PFSK-1 (cell line): ENCODE measurements around the gene CEMIP.

Experiments
- FOXP2 ChIP-seq: optimal IDR thresholded peaks from 2 replicates; pipeline ENCODE3; 2011; ENCODE audit warnings: borderline replicate concordance, control low read depth, inconsistent platforms; ENCODE audit not compliant: insufficient read depth; ENCODE audit errors: extremely low read length, extremely low read depth
- POLR2AphosphoS5 ChIP-seq: IDR thresholded peaks from 2 replicates; pipeline ENCODE4 v1.6.1; 2012; ENCODE audit warnings: low read depth, mild to moderate bottlenecking, control low read depth, low read length, moderate library complexity
- REST ChIP-seq, 2 experiments: IDR thresholded peaks; 2 replicates each; pipeline versions ENCODE4 v1.6.1 to v1.8.0; 2011 to 2012; ENCODE audit warnings: low read depth in 2 of 2, low read length in 2 of 2, control low read depth in 1 of 2, inconsistent platforms in 1 of 2, mild to moderate bottlenecking in 1 of 2, moderate library complexity in 1 of 2; ENCODE audit not compliant: insufficient read depth in 1 of 2
- SIN3A ChIP-seq: IDR thresholded peaks from 2 replicates; pipeline ENCODE4 v1.6.1; 2012; ENCODE audit warnings: mild to moderate bottlenecking, low read length, moderate library complexity, borderline replicate concordance; ENCODE audit not compliant: insufficient read depth
- TAF1 ChIP-seq: IDR thresholded peaks from 2 replicates; pipeline ENCODE4 v1.6.1; 2012; ENCODE audit warnings: low read length, control low read depth, borderline replicate concordance; ENCODE audit not compliant: insufficient read depth

The CEMIP gene

DNA sequence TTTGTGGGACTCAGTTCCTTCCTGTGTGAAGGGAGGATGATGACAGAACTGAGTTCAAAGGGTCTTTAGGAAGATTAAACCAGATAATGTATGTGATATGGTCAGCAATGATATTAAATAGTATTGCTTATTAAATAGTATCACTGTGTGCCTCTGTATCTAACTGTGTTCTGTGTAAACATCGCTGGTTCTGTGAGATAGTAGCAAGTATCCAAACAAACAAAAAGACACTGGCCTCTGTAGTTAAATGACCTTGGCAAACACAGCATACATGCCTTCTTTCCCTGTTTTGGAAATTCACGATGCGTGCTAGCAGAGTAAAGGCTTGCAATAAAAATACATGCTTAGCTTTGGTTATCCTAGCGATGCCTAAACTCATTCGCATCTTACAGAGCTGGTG is 134.4 kb downstream of the CEMIP start:
- TF ChIP-seq FOXP2, result no peak
- TF ChIP-seq REST (IDR thresholded peaks at IDR 0.05; ENCODE audit: insufficient read depth in 1 of 2, low read depth in 2 of 2, low read length in 2 of 2), result no peak
- no peak for TF ChIP-seq POLR2AphosphoS5
- TF ChIP-seq TAF1, result no peak
- no peak for TF ChIP-seq SIN3A

GRCh38 chr15:80915472-80915871 is 136.3 kb downstream of the CEMIP start:
- TF ChIP-seq TAF1, result no peak
- no peak for TF ChIP-seq FOXP2
- TF ChIP-seq POLR2AphosphoS5, result no peak
- no peak for TF ChIP-seq REST (IDR thresholded peaks at IDR 0.05; ENCODE audit: insufficient read depth in 1 of 2, low read depth in 2 of 2, low read length in 2 of 2)
- TF ChIP-seq SIN3A, result no peak

DNA sequence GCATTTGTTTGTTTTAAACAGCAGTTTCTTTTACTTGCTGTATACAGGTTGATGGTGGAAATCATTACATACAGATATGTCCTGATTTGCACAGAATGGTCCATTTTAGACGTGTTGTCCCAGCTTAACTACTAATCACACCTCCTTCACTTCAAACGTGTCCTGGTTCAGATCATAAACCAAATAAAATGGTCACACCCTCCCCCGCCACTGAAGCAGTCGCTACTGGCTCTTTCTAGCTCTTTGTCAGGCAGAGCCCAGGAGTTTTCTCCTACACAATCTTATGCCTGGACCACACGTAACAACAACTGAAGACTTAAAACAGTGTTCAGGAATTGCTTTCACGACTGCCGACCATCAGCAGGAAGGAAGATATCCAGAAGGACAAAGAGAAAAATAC is 136.9 kb downstream of the CEMIP start:
- TF ChIP-seq REST (IDR thresholded peaks at IDR 0.05; ENCODE audit: insufficient read depth in 1 of 2, low read depth in 2 of 2, low read length in 2 of 2) (no peak), POLR2AphosphoS5 (no peak), FOXP2 (no peak), TAF1 (no peak), SIN3A (no peak)

GRCh38 chr15:80918196-80918783 is 139.1 kb downstream of the CEMIP start:
- TF ChIP-seq TAF1 (no peak), REST (IDR thresholded peaks at IDR 0.05; ENCODE audit: insufficient read depth in 1 of 2, low read depth in 2 of 2, low read length in 2 of 2) (no peak)

- TF ChIP-seq TAF1 (no peak), SIN3A (no peak), POLR2AphosphoS5 (no peak), REST (IDR thresholded peaks at IDR 0.05; ENCODE audit: insufficient read depth in 1 of 2, low read depth in 2 of 2, low read length in 2 of 2) (no peak), FOXP2 (no peak)
These were observed 141.1 kb downstream of the CEMIP start for GRCh38 chr15:80920271-80920699.
